Measurements from ENCODE around the gene DOK3.

Gene DOK3

GRCh38 chr5:177503351-177504085 lies 6.1 kb downstream of the DOK3 start:
- H3K36me3 ChIP-seq (ENCODE audit: control insufficient read depth in 1 of 2, insufficient read depth in 2 of 2, low read length in 2 of 2) = peaks cover 0 to 9% of the 10 kb centered on the region in 2 donors

DNA sequence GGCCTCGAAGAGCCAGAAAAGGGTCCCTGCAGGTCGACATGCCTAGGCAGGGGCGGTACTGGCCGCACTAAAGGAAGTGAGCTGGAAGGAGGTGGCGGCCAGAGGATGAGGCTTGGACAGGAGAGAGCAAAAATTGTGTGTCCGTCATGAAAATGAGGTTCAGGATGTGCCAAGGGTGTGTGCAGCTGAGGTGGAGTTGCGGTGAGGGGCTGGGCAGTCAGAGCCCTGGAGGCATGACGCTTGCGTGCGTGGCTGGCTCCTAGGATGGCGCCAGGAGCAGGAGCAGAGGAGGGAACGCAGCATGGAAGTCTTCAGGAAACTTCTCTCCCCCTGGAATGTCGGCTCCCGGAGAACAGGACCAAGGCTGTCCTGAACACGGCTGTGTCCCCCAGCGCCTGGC lies 6.7 kb downstream of the DOK3 start:
- no peak overlapping the region for H3K4me3 ChIP-seq (ENCODE audit: low read depth in 1 of 2, low read length in 2 of 2)
- no peaks in the 10 kb centered on the region for H3K9me3 ChIP-seq (ENCODE audit: control insufficient read depth in 1 of 2, low read length in 2 of 2)
- peaks cover 0 to 9% of the 10 kb centered on the region in 2 donors for H3K36me3 ChIP-seq (ENCODE audit: control insufficient read depth in 1 of 2, insufficient read depth in 2 of 2, low read length in 2 of 2)
- H3K27me3 ChIP-seq (ENCODE audit: low read depth, low read length) = no peaks in the 10 kb centered on the region
- peaks cover 4 to 19% of the 10 kb centered on the region in 2 donors for H3K4me1 ChIP-seq (ENCODE audit: control insufficient read depth in 1 of 2, insufficient read depth in 2 of 2, low read length in 2 of 2)
- H3K27ac ChIP-seq (ENCODE audit: low read length) = no peak overlapping the region

More at GRCh38 chr5:177503351-177504085, 6.1 kb downstream of the DOK3 start:
- no peak overlapping the region for H3K4me3 ChIP-seq (ENCODE audit: low read depth in 1 of 2, low read length in 2 of 2)
- H3K4me1 ChIP-seq (ENCODE audit: control insufficient read depth in 1 of 2, insufficient read depth in 2 of 2, low read length in 2 of 2) = peaks cover 4 to 13% of the 10 kb centered on the region in 2 donors
- no peak overlapping the region for H3K27ac ChIP-seq (ENCODE audit: low read length)
- H3K27me3 ChIP-seq (ENCODE audit: low read depth, low read length) = no peaks in the 10 kb centered on the region
- H3K9me3 ChIP-seq (ENCODE audit: control insufficient read depth in 1 of 2, low read length in 2 of 2) = no peaks in the 10 kb centered on the region

DNA sequence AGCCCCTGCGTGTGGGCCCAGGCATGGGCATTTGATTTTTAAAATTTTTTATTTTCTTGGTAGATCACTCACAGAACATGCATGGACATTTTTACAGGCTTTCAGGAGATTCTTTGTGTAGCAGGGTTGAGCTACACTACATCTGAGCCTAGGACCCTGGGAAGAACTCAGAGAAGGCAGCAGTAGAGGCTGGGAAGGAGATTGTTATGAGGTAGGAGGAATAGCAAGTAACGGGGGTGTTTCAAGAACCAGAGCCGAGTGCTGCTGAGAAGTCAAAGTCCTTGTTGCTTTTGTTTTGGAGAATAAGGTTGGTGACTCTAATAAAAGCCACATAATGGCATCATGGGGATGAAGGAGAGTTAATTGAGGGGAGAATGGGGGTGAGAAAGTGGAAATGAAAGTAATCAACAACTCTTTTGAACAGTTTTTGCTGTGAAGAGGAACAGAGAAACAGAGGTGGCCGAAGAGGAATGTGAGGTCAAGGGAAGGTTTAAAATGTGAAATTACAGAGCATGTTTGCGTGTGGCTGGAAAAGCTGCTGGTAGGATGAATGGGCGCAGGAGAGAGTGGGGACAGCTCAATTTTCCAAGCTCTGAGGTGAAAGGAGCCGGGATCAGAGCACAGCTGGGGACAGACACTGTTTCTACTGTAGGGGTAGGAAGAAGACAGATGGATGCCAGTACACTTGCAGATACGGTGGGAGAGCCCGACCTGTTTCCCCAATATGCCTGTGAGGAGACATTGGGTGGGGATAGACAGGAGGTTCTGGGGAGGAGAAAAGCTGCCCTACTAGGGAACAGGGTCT lies 7.5 kb downstream of the DOK3 start:
- Histone ChIP-seq H3K27me3 (ENCODE audit: low read depth, low read length) (no peaks in the 10 kb centered on the region), H3K36me3 (ENCODE audit: control insufficient read depth in 1 of 2, insufficient read depth in 2 of 2, low read length in 2 of 2) (peaks cover 0 to 9% of the 10 kb centered on the region in 2 donors), H3K4me1 (ENCODE audit: control insufficient read depth in 1 of 2, insufficient read depth in 2 of 2, low read length in 2 of 2) (peaks cover 4 to 21% of the 10 kb centered on the region in 2 donors), H3K4me3 (ENCODE audit: low read depth in 1 of 2, low read length in 2 of 2) (no peak overlapping the region), H3K9me3 (ENCODE audit: control insufficient read depth in 1 of 2, low read length in 2 of 2) (no peaks in the 10 kb centered on the region), H3K27ac (ENCODE audit: low read length) (no peak overlapping the region)

GRCh38 chr5:177500685-177501522 lies 8.7 kb downstream of the DOK3 start:
- H3K4me3 ChIP-seq (ENCODE audit: low read depth in 1 of 2, low read length in 2 of 2) = no peak overlapping the region
- H3K27me3 ChIP-seq (ENCODE audit: low read depth, low read length) = no peaks in the 10 kb centered on the region
- H3K27ac ChIP-seq (ENCODE audit: low read length) = no peak overlapping the region
- peaks cover 0 to 9% of the 10 kb centered on the region in 2 donors for H3K36me3 ChIP-seq (ENCODE audit: control insufficient read depth in 1 of 2, insufficient read depth in 2 of 2, low read length in 2 of 2)
- H3K9me3 ChIP-seq (ENCODE audit: control insufficient read depth in 1 of 2, low read length in 2 of 2) = no peaks in the 10 kb centered on the region
- peaks cover 4 to 27% of the 10 kb centered on the region in 2 donors for H3K4me1 ChIP-seq (ENCODE audit: control insufficient read depth in 1 of 2, insufficient read depth in 2 of 2, low read length in 2 of 2)

DNA sequence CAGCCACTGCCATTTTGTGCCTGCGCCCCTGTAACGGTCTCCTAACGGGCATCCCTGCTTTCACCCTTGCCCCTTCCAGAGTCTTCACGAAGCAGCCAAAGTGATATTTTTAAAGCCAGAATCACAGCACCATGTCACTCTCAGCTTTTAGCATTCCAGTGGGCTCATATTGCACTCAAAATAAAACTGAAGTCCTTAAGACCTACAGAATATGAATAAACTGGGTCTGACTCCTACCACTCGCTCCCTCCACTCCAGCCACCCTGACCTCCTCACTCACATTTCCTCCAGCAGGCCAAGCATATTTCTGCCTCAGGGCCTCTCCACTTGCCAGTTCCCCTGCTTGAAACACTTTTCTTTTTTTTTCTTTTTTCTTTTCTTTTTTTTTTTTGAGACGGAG lies 9.8 kb downstream of the DOK3 start:
- Histone ChIP-seq H3K36me3 (ENCODE audit: control insufficient read depth in 1 of 2, insufficient read depth in 2 of 2, low read length in 2 of 2) (peaks cover 0 to 16% of the 10 kb centered on the region in 2 donors), H3K4me1 (ENCODE audit: control insufficient read depth in 1 of 2, insufficient read depth in 2 of 2, low read length in 2 of 2) (peaks cover 4 to 37% of the 10 kb centered on the region in 2 donors)

GRCh38 chr5:177498013-177498787 lies 11.4 kb downstream of the DOK3 start:
- Histone ChIP-seq H3K27me3 (ENCODE audit: low read depth, low read length) (no peaks in the 10 kb centered on the region), H3K27ac (ENCODE audit: low read length) (peak overlapping the region; percentile 39), H3K4me1 (ENCODE audit: control insufficient read depth in 1 of 2, insufficient read depth in 2 of 2, low read length in 2 of 2) (peaks cover 15 to 53% of the 10 kb centered on the region in 2 donors), H3K36me3 (ENCODE audit: control insufficient read depth in 1 of 2, insufficient read depth in 2 of 2, low read length in 2 of 2) (peaks cover 4 to 19% of the 10 kb centered on the region in 2 donors), H3K4me3 (ENCODE audit: low read depth in 1 of 2, low read length in 2 of 2) (peak overlapping the region; percentile 62 to 88), H3K9me3 (ENCODE audit: control insufficient read depth in 1 of 2, low read length in 2 of 2) (no peaks in the 10 kb centered on the region)

More for the DNA sequence above, 9.8 kb downstream of the DOK3 start:
- H3K9me3 ChIP-seq (ENCODE audit: control insufficient read depth in 1 of 2, low read length in 2 of 2) = no peaks in the 10 kb centered on the region
- H3K27me3 ChIP-seq (ENCODE audit: low read depth, low read length) = no peaks in the 10 kb centered on the region
- no peak overlapping the region for H3K27ac ChIP-seq (ENCODE audit: low read length)
- no peak overlapping the region for H3K4me3 ChIP-seq (ENCODE audit: low read depth in 1 of 2, low read length in 2 of 2)

GRCh38 chr5:177497292-177498012 lies 12.2 kb downstream of the DOK3 start, which contains the start of gene PDLIM7:
Gene PDLIM7, minus strand, starts transcription at chr5:177497604. Its CDS starts 1,092 bp downstream, at chr5:177496512.
- Histone ChIP-seq H3K27ac (ENCODE audit: low read length) (peak within 1 kb of the TSS; percentile 90), H3K27me3 (ENCODE audit: low read depth, low read length) (no peaks in the 10 kb centered on the region), H3K9me3 (ENCODE audit: control insufficient read depth in 1 of 2, low read length in 2 of 2) (no peaks in the 10 kb centered on the region), H3K36me3 (ENCODE audit: control insufficient read depth in 1 of 2, insufficient read depth in 2 of 2, low read length in 2 of 2) (peaks cover 4 to 21% of the 10 kb centered on the region in 2 donors), H3K4me1 (ENCODE audit: control insufficient read depth in 1 of 2, insufficient read depth in 2 of 2, low read length in 2 of 2) (peaks cover 22 to 61% of the 10 kb centered on the region in 2 donors), H3K4me3 (ENCODE audit: low read depth in 1 of 2, low read length in 2 of 2) (peak within 1 kb of the TSS; percentile 62 to 88)

- H3K27me3 ChIP-seq (ENCODE audit: low read depth, low read length) = no peaks in the 10 kb centered on the region
- H3K4me1 ChIP-seq (ENCODE audit: control insufficient read depth in 1 of 2, insufficient read depth in 2 of 2, low read length in 2 of 2) = peaks cover 23 to 67% of the 10 kb centered on the region in 2 donors
Observed at GRCh38 chr5:177496727-177497291, 12.8 kb downstream of the DOK3 start.

DNA sequence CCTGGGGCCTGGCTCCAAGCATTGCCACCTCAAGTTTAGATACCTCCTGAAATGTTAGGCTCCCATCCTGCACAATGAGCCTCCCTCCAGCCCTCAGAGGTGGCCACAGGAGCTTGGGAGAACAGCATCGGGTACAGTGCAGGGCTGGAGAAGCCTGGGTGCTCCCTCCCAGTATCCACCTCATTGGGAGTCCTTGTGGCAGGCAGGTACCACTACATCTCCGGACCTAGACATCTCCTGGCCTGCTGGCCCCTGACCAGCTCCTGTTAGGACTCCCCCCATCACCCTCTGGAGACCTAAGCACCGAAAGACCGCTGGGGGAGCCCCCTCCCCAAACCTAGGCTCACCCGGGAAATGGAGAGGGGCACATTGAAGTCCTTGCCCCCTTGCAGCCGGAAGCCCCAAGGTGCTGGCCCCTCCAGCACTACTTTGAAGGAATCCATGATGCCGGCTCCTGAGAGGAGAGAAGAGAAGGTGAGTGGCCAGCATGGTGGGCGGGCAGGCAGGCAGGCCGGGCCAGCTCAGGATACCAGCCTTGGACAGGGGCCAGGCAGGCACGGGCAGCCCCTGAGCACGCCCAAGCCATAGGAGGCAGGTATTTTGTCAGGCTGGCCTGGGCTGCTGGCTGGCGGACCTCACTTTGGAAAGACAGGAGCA lies 13.4 kb downstream of the DOK3 start:
- Histone ChIP-seq H3K36me3 (ENCODE audit: control insufficient read depth in 1 of 2, insufficient read depth in 2 of 2, low read length in 2 of 2) (peaks cover 4 to 30% of the 10 kb centered on the region in 2 donors), H3K4me1 (ENCODE audit: control insufficient read depth in 1 of 2, insufficient read depth in 2 of 2, low read length in 2 of 2) (peaks cover 23 to 69% of the 10 kb centered on the region in 2 donors), H3K4me3 (ENCODE audit: low read depth in 1 of 2, low read length in 2 of 2) (peak overlapping the region; percentile 62 to 88), H3K27ac (ENCODE audit: low read length) (peak overlapping the region; percentile 90), H3K27me3 (ENCODE audit: low read depth, low read length) (no peaks in the 10 kb centered on the region), H3K9me3 (ENCODE audit: control insufficient read depth in 1 of 2, low read length in 2 of 2) (no peaks in the 10 kb centered on the region)

More at GRCh38 chr5:177496727-177497291, 12.8 kb downstream of the DOK3 start:
- Histone ChIP-seq H3K36me3 (ENCODE audit: control insufficient read depth in 1 of 2, insufficient read depth in 2 of 2, low read length in 2 of 2) (peaks cover 4 to 27% of the 10 kb centered on the region in 2 donors), H3K27ac (ENCODE audit: low read length) (peak overlapping the region; percentile 90), H3K4me3 (ENCODE audit: low read depth in 1 of 2, low read length in 2 of 2) (peak overlapping the region; percentile 62 to 88), H3K9me3 (ENCODE audit: control insufficient read depth in 1 of 2, low read length in 2 of 2) (no peaks in the 10 kb centered on the region)

Measured in muscle layer of duodenum (tissue), 2 donors.